Stimulated activated CD4-positive, alpha-beta T cell treated with anti-CD3 and anti-CD28 coated beads, TNF-alpha, amount 100 ng/mL, for 4 hours (primary cell): Measurements from ENCODE around the gene XPC.

Source experiments
- DNase-seq, 3 experiments: peaks; one replicate each; pipeline ENCODE4 v3.0.0-alpha.2; 2020; ENCODE audit warnings: low read depth in 3 of 3

XPC gene

DNA sequence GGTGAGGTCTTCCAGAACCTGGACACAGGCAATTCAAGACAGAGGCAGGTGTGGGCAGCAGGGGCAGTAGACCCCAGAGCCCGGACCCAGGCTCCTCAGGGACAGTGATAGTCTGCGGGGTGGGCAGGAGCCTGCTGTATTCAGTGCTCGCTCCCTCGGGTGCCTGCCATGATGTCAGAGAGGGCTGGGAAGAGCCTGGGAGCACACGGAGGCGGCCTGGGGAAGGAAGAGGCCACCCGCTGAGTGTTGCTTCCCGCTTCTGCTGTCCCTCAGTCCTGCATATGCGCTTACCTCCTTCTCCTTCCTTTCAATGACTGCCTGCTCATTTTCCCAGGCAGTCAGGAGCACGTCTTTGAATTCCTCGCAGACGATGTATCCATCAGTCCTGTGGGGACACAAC lies 30.8 kb downstream of the XPC start:
- DNase-seq: no peak

DNA sequence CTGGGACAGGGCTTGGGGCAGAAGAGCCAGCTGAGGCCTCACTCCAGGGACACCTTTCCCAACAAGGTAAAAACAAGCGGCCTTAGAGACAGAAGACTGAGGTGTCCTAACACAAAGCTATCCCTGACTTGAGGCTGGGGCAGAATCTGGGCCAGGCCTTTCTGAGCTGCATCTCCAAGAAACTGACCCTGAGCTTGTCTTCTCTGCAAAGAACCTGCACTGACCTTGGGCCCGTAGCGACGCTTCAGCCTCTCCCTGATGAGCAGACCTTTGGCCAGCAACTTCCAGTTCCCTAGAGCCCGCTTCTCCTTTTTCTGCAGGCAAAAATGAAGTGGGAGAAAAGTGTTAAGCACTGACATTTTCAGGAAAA lies 31.4 kb downstream of the XPC start:
- DNase-seq: no peak

DNA sequence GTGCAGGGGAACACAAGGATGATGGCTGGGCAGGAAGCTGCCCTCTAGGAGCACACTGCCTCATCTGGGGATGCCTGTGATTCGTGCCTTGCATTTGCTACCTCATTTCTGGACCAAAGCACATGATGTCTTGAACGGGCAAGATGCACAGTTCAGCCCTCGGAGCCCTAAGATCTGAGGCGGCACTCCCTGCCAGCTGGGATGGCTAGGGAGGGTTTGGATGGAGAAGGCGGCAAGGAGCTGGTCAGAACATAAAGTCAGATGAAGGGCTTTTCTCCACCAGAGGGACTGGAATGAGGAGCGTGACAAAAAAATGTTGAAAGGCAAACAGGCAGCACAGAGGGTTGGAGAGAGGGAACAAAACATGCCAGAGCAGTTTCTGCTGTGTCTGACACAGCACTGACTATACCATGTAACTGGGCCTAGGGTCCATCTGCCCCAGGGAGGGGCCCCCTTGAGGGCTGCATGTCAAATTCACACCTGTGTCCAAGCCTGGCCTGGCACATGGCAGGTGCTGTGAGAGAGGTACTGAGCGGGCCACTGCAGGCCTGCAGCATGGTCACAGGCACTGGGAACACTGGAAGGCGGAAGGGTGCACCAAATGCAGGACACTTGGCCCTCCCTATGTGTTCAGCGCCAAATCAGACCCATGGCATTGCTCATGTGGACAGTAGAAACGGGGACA lies 31.9 kb downstream of the XPC start:
- DNase-seq: no peak

DNA sequence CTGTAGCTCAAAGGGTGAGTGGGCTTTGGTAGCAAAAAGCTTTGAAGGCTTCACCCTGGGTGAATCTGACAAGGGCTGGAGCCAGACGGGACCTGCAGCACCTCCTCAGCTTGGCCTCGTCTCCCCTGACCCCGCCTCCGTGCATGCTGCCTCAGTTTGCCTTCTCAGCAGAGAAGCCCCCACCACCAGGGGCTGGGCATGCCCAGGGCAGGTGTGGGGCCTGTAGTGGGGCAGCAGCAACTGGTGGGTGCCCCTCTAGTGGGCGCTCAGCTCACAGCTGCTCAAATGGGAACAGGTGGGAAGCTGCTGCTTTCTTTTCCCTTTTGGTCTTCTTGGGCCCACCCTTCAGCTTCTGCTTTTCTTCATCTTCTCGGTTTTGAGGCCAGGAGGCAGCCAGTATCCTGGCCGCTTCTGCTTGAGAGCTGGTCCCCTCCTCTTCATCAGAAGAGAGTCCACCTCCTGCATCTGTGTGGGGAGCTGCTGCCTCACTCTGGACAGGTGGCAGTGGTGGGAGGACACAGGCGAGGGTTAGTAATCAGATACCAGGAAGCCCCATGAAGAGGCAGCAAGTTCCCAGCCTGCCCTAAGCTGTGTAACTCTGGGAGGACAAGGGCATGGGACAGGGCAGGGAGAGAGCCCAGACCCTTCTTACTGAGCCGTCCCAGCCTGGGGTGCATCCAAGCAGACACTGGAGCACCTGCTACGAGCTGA lies 32.6 kb downstream of the XPC start:
- DNase-seq: no peak

DNA sequence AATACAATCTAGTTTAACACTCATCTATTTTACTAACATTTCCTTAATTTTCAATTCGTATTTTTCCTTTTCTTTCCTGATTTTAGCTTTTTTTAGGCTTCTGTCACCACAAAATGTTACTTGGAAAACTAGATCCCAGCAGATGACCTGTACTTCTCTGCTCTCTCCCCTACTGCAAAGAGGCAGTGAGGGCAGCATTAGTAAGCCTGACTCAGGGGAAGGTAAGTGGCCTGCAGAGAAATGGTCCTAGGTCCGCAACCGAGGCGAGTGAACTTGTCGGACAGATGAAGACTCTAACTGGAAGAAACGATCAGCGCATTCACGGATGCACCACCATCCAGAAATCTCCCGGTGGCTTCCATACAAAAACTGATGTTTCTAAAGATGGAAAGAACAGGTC lies 33.2 kb downstream of the XPC start:
- DNase-seq: no peak

DNA sequence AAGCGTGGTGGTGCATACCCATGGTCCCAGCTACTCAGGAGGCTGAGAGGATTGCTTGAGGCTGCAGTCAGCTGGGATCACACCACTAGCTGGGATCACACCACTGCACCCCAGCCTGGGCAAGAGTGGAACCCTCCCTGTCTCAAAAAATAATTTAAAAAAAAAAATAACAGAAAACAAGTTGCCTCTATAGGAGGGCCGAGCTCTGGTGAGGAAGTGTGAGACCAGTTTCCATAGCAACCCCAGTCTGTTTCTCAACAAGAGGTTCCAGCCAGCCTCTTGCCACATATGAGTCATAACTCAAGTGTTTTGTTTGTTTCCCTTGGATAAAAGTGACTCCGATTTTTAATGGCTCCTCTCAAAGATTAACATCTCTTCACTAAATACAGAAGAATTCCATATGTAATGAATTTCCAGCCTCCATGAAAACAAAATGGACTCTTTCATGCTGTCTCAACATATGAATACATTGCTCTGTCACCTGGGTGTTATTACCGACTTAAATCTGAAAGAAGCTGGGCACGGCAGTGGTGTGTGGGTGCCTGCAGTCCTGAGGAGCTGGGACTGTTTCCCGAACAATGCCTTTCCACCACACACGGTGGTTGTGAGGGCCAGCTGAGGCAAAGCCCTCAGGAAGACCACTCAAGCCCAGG lies 33.9 kb downstream of the XPC start:
- DNase-seq: peak in 1 of 3 experiments; percentile 51

DNA sequence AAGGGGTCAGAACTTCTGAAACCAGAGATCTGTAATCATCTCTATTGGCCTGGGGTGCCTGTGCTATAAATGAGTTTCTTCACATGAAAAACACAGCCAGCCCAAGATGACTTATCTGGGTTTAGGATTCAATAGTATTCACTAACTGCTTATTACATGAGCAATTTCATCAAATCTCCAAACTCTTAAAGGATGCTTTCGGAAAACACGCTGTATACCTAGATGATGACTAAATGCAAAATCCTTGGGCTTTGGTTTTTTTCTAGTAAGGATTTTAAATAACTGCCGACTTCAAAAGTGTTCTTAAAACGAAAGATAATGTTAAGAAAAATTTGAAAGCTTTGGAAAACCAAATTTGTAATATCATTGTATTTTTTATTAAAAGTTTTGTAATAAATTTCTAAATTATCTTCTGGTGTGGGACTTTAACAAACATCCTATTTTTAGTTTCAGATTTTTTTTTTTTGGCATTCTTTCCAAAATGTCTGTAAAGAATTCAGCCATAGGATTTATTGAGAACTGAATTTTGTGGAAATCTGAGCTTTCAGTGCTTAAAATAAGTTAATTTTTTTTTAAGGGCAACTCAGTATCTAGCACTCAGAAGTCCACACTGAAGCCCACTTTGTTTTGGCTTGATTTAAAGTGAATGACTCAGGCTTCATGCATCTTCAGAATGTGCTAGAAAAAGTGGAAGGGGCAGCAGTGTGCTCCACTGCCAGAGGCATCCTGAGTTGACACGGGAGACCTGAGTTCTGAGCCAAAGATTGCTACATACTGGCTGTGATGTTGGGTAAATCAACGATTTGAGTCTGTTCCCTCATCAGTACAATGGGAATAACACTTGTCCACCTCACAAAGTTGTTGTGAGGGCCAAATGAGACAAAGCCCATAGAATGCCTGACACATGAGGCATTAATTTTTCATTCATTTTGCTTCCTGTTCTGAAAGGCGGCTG lies 34.9 kb downstream of the XPC start:
- no peak for DNase-seq

DNA sequence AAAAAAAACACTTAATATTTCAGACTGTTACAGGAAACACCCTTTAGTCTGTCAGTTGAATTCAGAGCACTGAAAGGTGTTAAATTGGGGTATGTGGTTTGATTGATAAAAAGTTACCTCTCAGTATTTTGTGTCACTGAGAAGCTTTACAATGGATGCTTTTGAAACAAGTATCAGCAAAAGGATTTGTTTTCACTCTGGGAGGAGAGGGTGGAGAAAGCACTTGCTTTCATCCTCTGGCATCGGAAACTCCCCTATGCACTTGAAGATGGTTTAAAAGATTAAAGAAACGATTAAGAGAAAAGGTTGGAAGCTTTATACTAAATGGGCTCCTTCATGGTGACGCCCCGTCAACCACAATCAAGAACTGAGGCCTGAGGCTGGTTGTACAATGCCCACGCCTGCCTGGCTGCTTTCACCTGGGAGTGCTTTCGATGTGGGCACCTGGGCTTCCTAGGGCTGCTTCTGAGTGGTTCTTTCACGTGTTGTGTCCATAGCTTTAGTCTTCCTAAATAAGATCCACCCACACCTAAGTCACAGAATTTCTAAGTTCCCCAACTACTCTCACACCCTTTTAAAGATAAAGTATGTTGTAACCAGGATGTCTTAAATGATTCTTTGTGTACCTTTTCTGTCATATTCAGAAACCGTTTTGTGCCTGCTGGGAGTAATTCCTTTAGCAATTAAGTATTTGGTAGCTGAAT lies 35.7 kb downstream of the XPC start:
- DNase-seq: peak in 2 of 3 experiments; percentile 21 to 29

DNA sequence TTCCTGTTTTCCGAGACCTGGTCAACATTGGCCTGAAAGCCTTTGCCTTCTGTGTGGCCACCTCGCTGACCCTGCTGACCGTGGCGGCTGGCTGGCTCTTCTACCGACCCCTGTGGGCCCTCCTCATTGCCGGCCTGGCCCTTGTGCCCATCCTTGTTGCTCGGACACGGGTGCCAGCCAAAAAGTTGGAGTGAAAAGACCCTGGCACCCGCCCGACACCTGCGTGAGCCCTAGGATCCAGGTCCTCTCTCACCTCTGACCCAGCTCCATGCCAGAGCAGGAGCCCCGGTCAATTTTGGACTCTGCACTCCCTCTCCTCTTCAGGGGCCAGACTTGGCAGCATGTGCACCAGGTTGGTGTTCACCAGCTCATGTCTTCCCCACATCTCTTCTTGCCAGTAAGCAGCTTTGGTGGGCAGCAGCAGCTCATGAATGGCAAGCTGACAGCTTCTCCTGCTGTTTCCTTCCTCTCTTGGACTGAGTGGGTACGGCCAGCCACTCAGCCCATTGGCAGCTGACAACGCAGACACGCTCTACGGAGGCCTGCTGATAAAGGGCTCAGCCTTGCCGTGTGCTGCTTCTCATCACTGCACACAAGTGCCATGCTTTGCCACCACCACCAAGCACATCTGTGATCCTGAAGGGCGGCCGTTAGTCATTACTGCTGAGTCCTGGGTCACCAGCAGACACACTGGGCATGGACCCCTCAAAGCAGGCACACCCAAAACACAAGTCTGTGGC lies 36.6 kb downstream of the XPC start:
- DNase-seq: no peak

DNA sequence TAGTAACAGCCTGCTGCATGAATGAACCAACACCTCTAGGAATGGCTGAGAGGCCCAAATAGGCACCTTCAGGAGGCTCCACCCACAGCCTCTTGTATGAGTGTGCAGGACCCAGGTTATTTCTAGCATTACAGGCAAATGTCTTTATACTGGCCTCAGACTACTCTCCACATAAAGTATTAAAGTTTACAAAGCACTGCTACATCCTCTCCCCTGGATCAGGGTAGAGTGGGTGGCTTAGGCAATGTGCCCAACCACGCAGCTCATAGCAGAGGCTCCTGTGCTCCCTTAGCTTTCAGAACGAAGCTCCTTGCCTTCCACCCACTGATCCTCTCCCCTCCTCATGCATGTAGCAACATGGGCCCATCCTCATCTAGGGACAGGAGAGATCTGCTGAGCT lies 37.3 kb downstream of the XPC start:
- DNase-seq: no peak

DNA sequence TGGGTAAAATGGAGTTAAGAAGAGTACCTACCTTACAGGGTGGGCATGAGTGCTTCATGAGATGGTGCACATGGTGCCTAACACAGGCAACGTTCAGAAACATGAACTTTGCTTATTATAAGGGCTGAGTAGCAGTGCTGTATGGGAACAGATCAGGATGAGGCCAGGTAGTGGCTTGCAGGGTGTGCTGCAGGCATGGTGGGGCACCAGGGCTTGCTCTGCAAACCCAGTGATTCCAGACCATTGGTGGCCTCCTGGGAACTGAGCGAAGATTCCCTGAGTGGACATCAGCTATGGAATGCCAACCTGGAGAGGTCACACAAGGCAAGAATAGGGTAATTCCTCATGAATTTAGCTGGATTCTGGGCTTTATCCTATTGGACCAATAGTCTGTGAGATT lies 37.7 kb downstream of the XPC start:
- no peak for DNase-seq

DNA sequence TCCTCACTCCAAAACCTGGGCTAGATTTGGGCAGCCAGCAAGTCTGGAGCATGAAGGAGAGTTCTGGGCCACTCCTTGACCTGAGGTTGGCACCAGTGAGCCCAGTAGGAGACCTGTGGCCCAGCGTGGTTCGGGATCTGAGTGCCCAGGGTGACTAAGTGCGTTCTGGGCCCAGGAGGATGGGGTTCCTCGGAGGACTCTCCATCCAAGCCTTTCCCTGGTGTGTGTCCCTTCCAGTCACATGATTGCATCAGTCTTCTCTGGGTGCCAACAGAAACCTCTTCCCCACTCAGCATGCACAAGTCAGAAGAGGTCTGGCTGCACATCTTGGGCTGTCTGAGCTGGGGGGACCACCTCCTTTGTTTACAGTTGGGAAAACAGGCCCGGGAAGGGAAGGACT lies 38.6 kb downstream of the XPC start:
- DNase-seq: no peak

DNA sequence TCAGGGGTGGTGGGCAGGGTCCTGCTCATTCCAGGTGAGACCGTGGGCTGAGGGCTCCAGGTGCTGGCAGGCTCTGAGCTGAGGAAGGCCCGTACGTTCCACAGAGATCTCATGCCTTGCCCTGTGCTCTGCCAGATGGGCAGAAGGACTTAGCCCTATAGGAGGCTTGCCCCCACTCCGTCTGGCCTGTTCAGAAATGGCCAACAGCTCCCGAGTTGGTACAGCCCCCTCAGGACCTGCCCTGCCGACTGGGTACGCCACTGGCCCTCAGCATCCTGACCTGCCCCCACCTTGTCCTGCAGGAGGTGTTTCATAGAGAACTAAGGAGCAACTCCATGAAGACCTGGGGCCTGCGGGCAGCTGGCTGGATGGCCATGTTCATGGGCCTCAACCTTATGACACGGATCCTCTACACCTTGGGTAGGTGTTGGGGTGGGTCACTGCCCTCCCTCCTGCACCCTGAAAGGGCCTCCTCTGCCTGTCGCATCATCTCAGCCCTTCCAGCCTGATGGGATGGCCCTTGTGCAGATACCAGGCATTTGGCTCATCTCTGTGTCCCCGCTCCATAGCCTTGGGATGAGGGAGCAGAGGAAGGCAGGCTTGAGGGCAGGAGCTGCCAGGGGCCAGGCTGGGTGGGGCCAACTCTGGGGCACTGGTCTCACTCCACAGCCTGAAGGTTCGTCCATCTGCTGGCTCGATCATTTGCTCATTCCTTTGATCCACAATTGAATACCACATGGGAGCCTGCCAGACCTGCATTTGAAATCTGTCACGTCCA lies 39.3 kb downstream of the XPC start:
- DNase-seq: no peak

DNA sequence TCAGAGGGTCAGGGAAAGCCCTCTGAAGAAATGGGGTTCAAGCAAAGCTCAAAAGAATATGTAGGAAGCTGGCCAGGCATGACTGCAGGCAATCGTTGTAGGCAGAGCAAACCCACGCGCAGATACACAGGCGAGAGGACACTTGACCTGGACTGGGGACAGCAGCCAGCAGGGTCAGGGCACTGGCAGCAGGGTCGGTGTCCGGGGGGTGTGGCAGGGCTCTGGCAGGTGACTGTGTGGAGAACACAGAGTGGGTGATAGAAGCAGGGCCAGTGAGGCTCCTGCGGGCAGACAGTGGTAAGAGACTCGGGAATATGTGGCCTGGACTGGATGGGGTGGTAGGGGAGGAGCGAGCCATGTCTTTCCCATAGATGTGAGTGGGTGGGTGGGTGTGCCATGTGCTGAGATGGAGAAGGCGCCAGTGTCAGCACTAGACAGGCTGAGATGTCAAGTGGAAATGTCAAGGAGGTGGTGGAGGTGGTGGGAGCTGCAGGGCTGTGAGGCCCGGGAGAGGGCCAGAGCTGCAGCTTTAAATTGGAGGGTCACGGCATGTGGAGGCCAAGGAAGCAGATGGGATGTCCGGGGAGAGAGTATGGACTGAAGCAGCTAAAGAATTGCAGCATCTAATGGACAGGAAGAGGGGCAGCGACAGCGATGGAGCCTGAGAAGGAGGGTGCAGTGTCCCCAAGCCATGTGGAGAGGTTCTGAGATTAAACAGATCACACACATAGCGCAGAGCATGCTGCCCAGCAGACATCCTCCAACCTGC lies 40.1 kb downstream of the XPC start:
- no peak for DNase-seq

DNA sequence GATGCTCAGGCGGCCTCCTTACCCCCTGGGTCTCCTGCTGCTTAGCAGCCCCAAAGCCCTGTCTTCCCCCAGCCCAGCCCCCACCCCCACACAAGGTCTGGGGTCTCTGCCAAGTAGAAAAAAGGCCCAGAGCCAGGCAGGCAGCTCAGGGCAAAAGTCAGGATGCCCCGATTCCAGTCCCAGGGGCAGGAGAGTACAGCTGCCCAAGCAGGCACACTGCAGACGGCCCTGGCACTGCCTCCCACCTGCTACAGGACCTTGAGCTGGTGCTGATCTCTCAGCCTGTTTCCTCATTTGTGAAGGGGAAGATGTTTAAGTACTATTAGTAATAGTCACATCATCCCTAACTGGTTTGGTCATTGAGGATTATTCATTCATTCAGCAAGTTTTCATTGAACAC lies 41.0 kb downstream of the XPC start:
- no peak for DNase-seq

DNA sequence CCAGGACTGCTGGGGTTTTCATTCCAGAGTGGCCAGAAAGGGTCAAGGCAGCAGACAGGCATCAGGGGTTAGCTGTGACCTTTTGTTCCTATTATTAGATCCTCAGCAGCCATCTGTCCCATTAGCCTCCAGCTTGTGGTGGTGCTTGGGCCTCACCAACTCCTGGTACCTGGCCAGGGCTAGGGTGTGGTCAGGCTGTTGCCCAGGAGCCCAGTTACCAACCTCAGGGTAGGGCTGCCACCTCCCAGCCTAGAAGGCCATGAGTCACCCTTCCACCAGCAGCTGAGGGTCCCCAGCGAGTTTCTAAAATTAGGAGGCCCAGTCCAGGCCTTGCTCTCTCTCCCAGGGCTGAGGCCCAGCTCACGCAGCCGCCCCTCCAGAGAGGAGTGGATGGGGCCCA lies 41.4 kb downstream of the XPC start:
- DNase-seq: no peak

DNA sequence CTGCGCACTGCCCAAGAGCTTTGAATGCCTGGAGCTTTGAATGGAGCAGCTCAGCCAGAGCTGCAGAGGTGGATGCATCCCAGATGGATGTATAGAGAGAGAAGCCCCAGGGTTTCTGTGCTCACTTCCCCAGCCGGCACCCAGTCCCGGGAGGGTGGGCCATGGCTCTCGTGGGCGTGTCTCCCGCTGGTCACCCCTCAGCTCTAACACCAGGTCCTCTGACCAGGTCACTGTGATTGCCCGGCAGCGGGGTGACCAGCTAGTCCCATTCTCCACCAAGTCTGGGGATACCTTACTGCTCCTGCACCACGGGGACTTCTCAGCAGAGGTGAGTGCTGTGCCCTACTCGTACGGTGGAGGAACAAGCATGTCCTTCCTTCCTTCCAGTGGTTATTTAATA lies 42.8 kb downstream of the XPC start:
- DNase-seq: no peak

DNA sequence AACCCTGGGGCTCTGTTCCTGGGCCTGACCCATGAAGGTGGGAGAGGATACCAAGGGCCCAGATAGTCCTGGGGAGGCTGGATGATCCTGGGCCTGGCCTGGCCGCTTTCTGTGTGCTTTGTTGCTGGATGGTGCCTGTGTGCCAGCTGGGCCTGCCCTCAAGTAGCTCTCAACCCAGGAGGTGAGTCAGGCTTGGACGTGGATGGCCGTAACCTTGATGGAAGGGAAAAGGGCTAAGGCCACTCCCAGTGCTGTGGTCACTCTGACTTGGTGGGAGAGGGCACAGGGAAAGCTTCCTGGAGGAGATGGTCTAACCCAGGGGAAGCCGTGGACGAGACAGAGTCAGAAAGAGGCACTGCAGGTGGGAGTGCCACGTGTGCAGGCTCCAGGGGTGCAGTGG lies 44.1 kb downstream of the XPC start:
- DNase-seq: no peak

DNA sequence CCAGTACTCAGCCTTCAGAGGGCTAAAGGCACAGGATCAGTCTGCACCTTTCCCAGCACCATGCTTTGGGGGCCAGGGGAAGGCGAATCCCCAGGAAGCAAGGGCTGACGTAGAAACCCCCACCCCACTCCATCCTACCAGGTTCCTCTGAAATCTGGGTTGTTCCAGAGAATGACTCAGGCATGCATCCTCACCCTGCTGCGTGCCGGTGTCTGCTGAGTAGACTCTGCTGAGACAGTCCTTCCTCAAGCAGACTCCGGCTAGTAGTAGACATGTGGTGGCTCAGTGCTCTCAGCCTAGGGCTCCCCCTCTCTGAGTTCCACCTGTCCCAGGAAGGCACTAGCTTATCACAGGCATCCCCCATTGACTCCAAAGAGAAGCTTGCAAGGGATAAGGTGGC lies 44.5 kb downstream of the XPC start:
- no peak for DNase-seq
